ACC112 (cell line): ENCODE results near the gene EMILIN2.
"Not testable (repeated sequence)": the region's sequence is repeated elsewhere in the genome, so short reads cannot be mapped to it uniquely, and the experiment has no call there.

Experiments
- H2AFZ ChIP-seq: fragments of 200-600 bp; sonication (generic); one replicate; pipeline ENCODE4 v1.6.0; 2017; ENCODE audit warnings: antibody characterized with exemption, low read length; ENCODE audit not compliant: unreplicated experiment
- H3K27ac ChIP-seq: fragments of 200-600 bp; sonication (generic); 2 replicates; pipeline ENCODE4 v1.5.1; 2014; ENCODE audit warnings: low read depth, mild to moderate bottlenecking, antibody characterized with exemption, low read length, moderate library complexity
- H3K27me3 ChIP-seq: fragments of 200-600 bp; sonication (generic); 2 replicates; pipeline ENCODE4 v1.6.1; 2014; ENCODE audit warnings: mild to moderate bottlenecking, antibody characterized with exemption, low read length, moderate library complexity, mixed read lengths; ENCODE audit not compliant: insufficient read depth
- H3K36me3 ChIP-seq: fragments of 200-600 bp; sonication (generic); 2 replicates; pipeline ENCODE4 v1.6.1; 2016; ENCODE audit warnings: mild to moderate bottlenecking, antibody characterized with exemption, low read length, moderate library complexity, mixed read lengths; ENCODE audit not compliant: insufficient read depth
- H3K4me1 ChIP-seq: fragments of 200-600 bp; sonication (generic); one replicate; pipeline ENCODE4 v1.6.1; 2016; ENCODE audit warnings: low read length, mixed read lengths; ENCODE audit not compliant: insufficient read depth, unreplicated experiment, control insufficient read depth
- H3K4me3 ChIP-seq: fragments of 200-600 bp; sonication (generic); 2 replicates; pipeline ENCODE4 v1.5.1; 2014; ENCODE audit warnings: mild to moderate bottlenecking, low read depth, low read length
- H3K79me2 ChIP-seq: fragments of 200-600 bp; sonication (generic); one replicate; pipeline ENCODE4 v1.6.0; 2016; ENCODE audit warnings: low read length; ENCODE audit not compliant: control insufficient read depth, unreplicated experiment, insufficient read depth

The EMILIN2 gene

DNA sequence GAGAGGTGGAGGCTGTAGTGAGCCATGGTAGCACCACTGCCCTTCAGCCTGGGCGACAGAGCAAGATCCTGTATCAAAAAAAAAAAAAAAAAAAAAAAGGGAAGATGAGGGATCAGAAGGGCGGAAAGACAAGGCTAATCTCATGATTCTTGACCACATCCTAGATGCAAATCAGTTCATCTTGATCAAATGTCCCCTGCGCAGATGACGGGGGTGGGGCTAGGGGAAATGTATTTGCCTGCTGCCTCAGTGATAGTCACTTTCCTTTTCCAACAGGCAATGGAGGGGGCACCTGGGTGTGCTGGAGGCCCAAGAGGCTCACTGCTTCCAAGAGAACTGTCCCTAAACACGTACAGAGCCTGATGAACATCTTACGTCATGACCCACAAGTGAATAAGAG is 3.7 kb upstream of the EMILIN2 start:
- H3K27ac ChIP-seq: no peak overlapping the region
- no peaks in the 10 kb centered on the region for H3K36me3 ChIP-seq
- H3K27me3 ChIP-seq: peaks cover 56% of the 10 kb centered on the region
- no peak overlapping the region for H3K4me3 ChIP-seq
- H3K4me1 ChIP-seq: no peaks in the 10 kb centered on the region
- no peak overlapping the region for H2AFZ ChIP-seq
- no peaks in the 10 kb centered on the region for H3K79me2 ChIP-seq

DNA sequence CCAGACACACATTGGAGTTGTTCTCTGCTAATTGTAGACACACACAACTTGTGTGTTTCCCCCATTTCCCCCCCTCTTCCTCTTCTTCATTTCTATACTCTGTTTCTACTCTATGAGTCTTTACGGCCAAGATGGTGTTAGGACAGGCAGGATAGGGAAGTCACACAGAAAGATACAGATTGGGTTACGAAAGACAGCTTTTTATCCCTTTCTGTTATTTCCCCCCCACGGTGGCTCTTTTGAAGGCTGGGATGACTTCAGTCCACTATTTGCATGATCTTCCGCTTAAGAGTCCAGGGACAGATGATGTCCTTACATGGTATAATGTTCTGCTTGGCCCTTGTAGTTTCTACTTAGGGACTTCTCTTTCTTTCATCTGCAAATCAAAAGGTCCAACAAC is 1.6 kb upstream of the EMILIN2 start:
- H3K36me3 ChIP-seq: no peaks in the 10 kb centered on the region
- no peak overlapping the region for H3K27ac ChIP-seq
- no peak overlapping the region for H3K4me3 ChIP-seq
- peaks cover 72% of the 10 kb centered on the region for H3K27me3 ChIP-seq
- H3K79me2 ChIP-seq: no peaks in the 10 kb centered on the region
- H3K4me1 ChIP-seq: no peaks in the 10 kb centered on the region
- no peak overlapping the region for H2AFZ ChIP-seq

DNA sequence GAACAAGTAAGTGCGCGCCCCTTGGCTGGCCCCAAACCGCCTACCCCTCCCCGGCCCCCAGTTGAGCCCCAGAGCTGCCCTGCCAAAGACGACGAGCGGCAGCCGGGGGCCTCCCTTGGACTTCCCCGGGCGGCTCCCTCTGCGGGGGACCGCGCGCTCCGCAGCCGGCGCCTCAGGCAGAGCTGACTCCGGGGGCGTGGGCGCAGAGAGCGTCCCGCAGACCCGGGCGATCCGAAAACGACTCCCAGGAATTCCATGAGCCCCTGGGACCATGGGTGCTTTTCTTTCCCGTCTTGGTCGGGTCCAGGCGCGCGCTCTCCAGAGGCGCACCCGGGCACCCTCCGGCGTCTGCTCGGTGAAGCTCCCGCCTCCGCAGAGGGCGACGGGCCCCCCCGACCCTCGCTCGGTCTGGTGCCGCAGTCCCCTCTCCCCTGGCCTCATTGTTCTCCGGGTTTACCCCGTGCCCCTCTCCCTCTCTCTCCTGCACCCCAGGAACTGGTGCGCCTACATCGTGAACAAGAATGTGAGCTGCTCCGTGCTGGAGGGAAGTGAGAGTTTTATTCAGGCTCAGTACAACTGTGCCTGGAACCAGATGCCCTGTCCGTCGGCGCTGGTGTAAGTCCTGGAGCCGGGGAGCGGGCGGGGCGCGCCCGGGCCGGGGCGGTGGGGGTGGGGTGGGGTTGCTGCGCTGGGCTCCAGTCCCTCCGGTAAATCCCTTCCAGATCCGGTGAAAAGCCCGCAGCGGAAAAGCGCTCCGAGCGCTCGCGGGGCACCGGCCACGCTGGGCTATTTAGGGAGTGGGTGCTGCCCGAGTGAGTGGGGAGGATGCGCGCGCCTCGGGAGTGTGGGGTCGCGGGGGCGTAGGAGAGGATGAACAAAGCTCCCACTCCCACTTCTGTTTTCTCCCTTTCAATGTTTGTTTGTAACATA is 776 bp downstream of the EMILIN2 start:
- H2AFZ ChIP-seq: peak overlapping the region; percentile 82
- H3K27ac ChIP-seq: no peak overlapping the region
- H3K4me3 ChIP-seq: peak overlapping the region; percentile 72
- no peaks in the 10 kb centered on the region for H3K36me3 ChIP-seq
- no peaks in the 10 kb centered on the region for H3K4me1 ChIP-seq
- peaks cover 61% of the 10 kb centered on the region for H3K27me3 ChIP-seq
- H3K79me2 ChIP-seq: no peaks in the 10 kb centered on the region

- Histone ChIP-seq H3K4me1 (no peaks in the 10 kb centered on the region), H3K4me3 (peak overlapping the region; percentile 72), H3K27me3 (peaks cover 53% of the 10 kb centered on the region), H3K36me3 (no peaks in the 10 kb centered on the region), H3K79me2 (no peaks in the 10 kb centered on the region), H2AFZ (no peak overlapping the region), H3K27ac (no peak overlapping the region)
Measured at GRCh38 chr18:2848247-2849246, 1.7 kb downstream of the EMILIN2 start.

- no peak overlapping the region for H3K4me3 ChIP-seq
- H3K79me2 ChIP-seq: no peaks in the 10 kb centered on the region
- no peak overlapping the region for H2AFZ ChIP-seq
- no peaks in the 10 kb centered on the region for H3K36me3 ChIP-seq
- no peak overlapping the region for H3K27ac ChIP-seq
- peaks cover 37% of the 10 kb centered on the region for H3K27me3 ChIP-seq
- peaks cover 7% of the 10 kb centered on the region for H3K4me1 ChIP-seq
Measured at GRCh38 chr18:2850816-2851215, 4.0 kb downstream of the EMILIN2 start.

- H3K27ac ChIP-seq: no peak overlapping the region
- H2AFZ ChIP-seq: no peak overlapping the region
- H3K36me3 ChIP-seq: no peaks in the 10 kb centered on the region
- no peak overlapping the region for H3K4me3 ChIP-seq
- peaks cover 11% of the 10 kb centered on the region for H3K4me1 ChIP-seq
- H3K79me2 ChIP-seq: no peaks in the 10 kb centered on the region
- peaks cover 28% of the 10 kb centered on the region for H3K27me3 ChIP-seq
Measured at GRCh38 chr18:2851771-2852170, 5.0 kb downstream of the EMILIN2 start.

DNA sequence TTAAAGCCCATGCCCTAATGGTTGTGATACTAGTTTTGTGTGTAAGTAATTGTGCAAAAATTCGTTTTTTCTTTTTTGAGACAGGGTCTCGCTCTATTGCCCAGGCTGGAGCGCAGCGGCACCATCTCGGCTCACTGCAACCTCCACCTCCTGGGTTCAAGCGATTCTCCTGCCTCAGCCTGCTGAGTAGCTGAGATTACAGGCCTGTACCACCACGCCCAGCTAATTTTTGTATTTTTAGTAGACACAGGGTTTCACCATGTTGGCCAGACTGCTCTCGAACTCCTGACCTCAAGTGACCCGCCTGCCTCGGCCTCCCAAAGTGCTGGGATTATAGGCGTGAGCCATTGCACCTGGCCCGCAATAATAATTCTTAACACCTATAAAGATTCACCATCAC is 5.7 kb downstream of the EMILIN2 start:
- H3K79me2 ChIP-seq, H3K27ac ChIP-seq, H3K36me3 ChIP-seq, H3K4me3 ChIP-seq, H2AFZ ChIP-seq: not testable (repeated sequence)
- Histone ChIP-seq H3K4me1 (peaks cover 18% of the 10 kb centered on the region), H3K27me3 (peaks cover 23% of the 10 kb centered on the region)

GRCh38 chr18:2853173-2853925 is 6.5 kb downstream of the EMILIN2 start:
- H3K4me1 ChIP-seq: peaks cover 21% of the 10 kb centered on the region
- H3K27ac ChIP-seq: no peak overlapping the region
- H3K36me3 ChIP-seq: no peaks in the 10 kb centered on the region
- no peak overlapping the region for H2AFZ ChIP-seq
- no peaks in the 10 kb centered on the region for H3K79me2 ChIP-seq
- peaks cover 14% of the 10 kb centered on the region for H3K27me3 ChIP-seq
- no peak overlapping the region for H3K4me3 ChIP-seq

GRCh38 chr18:2853926-2854664 is 7.3 kb downstream of the EMILIN2 start:
- Histone ChIP-seq H3K36me3 (no peaks in the 10 kb centered on the region), H3K79me2 (no peaks in the 10 kb centered on the region), H3K27ac (no peak overlapping the region), H3K4me1 (peaks cover 25% of the 10 kb centered on the region), H3K4me3 (no peak overlapping the region), H3K27me3 (peaks cover 7% of the 10 kb centered on the region), H2AFZ (no peak overlapping the region)
